Ovary (tissue), 3 donors: ENCODE results near the gene SPCS3.

Experiments used
- EP300 ChIP-seq: sonication (generic); formaldehyde crosslinking; IDR thresholded peaks from one replicate; pipeline ENCODE4 v1.6.1; 2017; ENCODE audit warnings: antibody characterized with exemption
- TF ChIP-seq, protein P1 (sequence below), 3 donors: fragments of 450-650 bp in 2 of 3; fragments of 200-600 bp in 1 of 3; IDR thresholded peaks; one replicate each; pipeline versions ENCODE4 v1.5.1 to v1.8.0; 2016 to 2022; ENCODE audit warnings: antibody characterized with exemption in 3 of 3, mild to moderate bottlenecking in 1 of 3
- donor health status: DM: no; HTN: no; CAD: no.

DNA sequence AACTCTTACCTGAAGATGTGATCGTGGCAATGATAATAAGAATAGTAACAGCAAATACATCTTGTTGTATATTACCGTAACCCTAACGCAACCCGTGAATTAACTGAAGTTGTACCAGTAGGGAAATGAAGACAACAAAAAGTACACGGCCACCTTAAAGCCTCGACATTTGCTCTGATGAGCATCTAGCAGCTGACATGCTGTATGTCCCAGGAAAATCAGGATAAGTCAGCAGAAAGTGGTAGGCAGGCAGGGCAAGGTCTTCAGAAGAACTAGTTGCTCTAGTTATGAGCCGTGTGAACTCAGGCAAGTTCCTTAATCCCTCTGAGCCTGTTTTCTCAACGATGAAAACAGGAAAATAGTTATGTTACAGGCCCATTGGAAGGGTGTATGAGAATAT is 43.1 kb upstream of the SPCS3 start:
- no peak for TF ChIP-seq EP300
- TF ChIP-seq, protein P1, sequence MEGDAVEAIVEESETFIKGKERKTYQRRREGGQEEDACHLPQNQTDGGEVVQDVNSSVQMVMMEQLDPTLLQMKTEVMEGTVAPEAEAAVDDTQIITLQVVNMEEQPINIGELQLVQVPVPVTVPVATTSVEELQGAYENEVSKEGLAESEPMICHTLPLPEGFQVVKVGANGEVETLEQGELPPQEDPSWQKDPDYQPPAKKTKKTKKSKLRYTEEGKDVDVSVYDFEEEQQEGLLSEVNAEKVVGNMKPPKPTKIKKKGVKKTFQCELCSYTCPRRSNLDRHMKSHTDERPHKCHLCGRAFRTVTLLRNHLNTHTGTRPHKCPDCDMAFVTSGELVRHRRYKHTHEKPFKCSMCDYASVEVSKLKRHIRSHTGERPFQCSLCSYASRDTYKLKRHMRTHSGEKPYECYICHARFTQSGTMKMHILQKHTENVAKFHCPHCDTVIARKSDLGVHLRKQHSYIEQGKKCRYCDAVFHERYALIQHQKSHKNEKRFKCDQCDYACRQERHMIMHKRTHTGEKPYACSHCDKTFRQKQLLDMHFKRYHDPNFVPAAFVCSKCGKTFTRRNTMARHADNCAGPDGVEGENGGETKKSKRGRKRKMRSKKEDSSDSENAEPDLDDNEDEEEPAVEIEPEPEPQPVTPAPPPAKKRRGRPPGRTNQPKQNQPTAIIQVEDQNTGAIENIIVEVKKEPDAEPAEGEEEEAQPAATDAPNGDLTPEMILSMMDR (IDR thresholded peaks at IDR 0.05): no peak
